Measurements from ENCODE around the gene NAALADL1.
"Not testable (repeated sequence)": the region's sequence is repeated elsewhere in the genome, so short reads cannot be mapped to it uniquely, and the experiment has no call there.

Gene NAALADL1

GRCh38 chr11:65053827-65054508 lies 4.4 kb downstream of the NAALADL1 start:
- DNase-seq, result no peak

- DNase-seq, result no peak
These were observed 6.9 kb downstream of the NAALADL1 start for GRCh38 chr11:65051398-65051858.

GRCh38 chr11:65047581-65048422 lies 10.6 kb downstream of the NAALADL1 start:
- DNase-seq, result no peak

- no peak for DNase-seq
These were observed 12.6 kb downstream of the NAALADL1 start for GRCh38 chr11:65045728-65046127.

- DNase-seq, result no peak
These were observed 13.3 kb downstream of the NAALADL1 start for GRCh38 chr11:65045061-65045460.

- peak in 12 of 56 donors; percentile 5 to 43 (median 8) for DNase-seq
These were observed 14.4 kb downstream of the NAALADL1 start for GRCh38 chr11:65043881-65044501.

GRCh38 chr11:65042891-65043290 lies 15.5 kb downstream of the NAALADL1 start:
- no peak for DNase-seq

GRCh38 chr11:65040847-65041622 lies 17.3 kb downstream of the NAALADL1 start, which contains the start of gene SAC3D1:
Gene SAC3D1, plus strand, starts transcription at chr11:65041210. Its CDS starts 83 bp downstream, at chr11:65041293.
- DNase-seq, result peak; percentile 30 to 97 (median 83)

- DNase-seq, result no peak
These were observed 17.9 kb downstream of the NAALADL1 start for GRCh38 chr11:65040520-65040846.

GRCh38 chr11:65036931-65037330 lies 21.4 kb downstream of the NAALADL1 start:
- peak in 48 of 56 donors; percentile 4 to 81 (median 48) for DNase-seq

- DNase-seq, result no peak
These were observed 22.8 kb downstream of the NAALADL1 start for GRCh38 chr11:65035579-65035978.

GRCh38 chr11:65034423-65034822 lies 23.9 kb downstream of the NAALADL1 start:
- DNase-seq, result no peak

- DNase-seq, result no peak
These were observed 26.1 kb downstream of the NAALADL1 start for GRCh38 chr11:65032216-65032615.

GRCh38 chr11:65027213-65028067 lies 30.9 kb downstream of the NAALADL1 start, which contains the start of gene SNX15:
Gene SNX15, plus strand, starts transcription at chr11:65027439. Its CDS starts 99 bp downstream, at chr11:65027538.
- DNase-seq, result peak; percentile 49 to 97 (median 90)

GRCh38 chr11:65026810-65027209 lies 31.5 kb downstream of the NAALADL1 start:
- no peak for DNase-seq

GRCh38 chr11:65023502-65023901 lies 34.9 kb downstream of the NAALADL1 start:
- not testable (repeated sequence) for DNase-seq

- no peak for DNase-seq
These were observed 36.8 kb downstream of the NAALADL1 start for GRCh38 chr11:65021509-65021908.

GRCh38 chr11:65021003-65021402 lies 37.4 kb downstream of the NAALADL1 start:
- DNase-seq, result no peak

GRCh38 chr11:65019824-65020223 lies 38.5 kb downstream of the NAALADL1 start:
- no peak for DNase-seq

- DNase-seq, result no peak
These were observed 40.4 kb downstream of the NAALADL1 start for GRCh38 chr11:65017937-65018336.

Measured in amygdala (tissue), 56 donors.